Measurements from ENCODE around the gene TTC13. TPM values are rescaled to one million over a fixed set of nuclear protein-coding genes. Genes with fewer than 3 reads are reported as not detected.
A peak's percentile ranks its signal among the peaks of the same experiment; 100 is the strongest.

The TTC13 gene
- total RNA-seq, 4 donors from 2014 or later, result 16.0 to 36.0 (median 22.7) TPM

GRCh38 chr1:230915078-230915477 lies 63.6 kb downstream of the TTC13 start:
- TF ChIP-seq CTCF (IDR thresholded peaks at IDR 0.05 in 4 of 5, conservative IDR thresholded peaks at IDR 0.05 in 1 of 5) (no peak), POLR2A (IDR thresholded peaks at IDR 0.05) (no peak)
- H3K4me1 ChIP-seq, result peaks cover 3 to 7% of the 10 kb centered on the region in 2 donors
- intact Hi-C loops (cut with DNase I; ENCODE audit: low total_unique reads) (loop anchor here (5.0 kb wide), 1 partner anchor 48 kb away; the partner anchor contains the start of gene C1orf198), in situ Hi-C loops (cut with MboI; ENCODE audit: low sequenced_read_pairs in 4 of 4) (loop anchor here in 3 of 4 donors (10.0 to 25.0 kb wide), 3 partner anchors 110 to 300 kb away; no protein-coding TSS in a partner anchor)
- no peaks in the 10 kb centered on the region for H3K27me3 ChIP-seq
- ATAC-seq (no peak), DNase-seq (no peak)
- H3K27ac ChIP-seq, result no peak overlapping the region
- no peaks in the 10 kb centered on the region for H3K9me3 ChIP-seq
- no peak overlapping the region for H3K4me3 ChIP-seq
- peaks cover 0 to 14% of the 10 kb centered on the region in 2 donors for H3K36me3 ChIP-seq

GRCh38 chr1:230913496-230913895 lies 65.2 kb downstream of the TTC13 start:
- Histone ChIP-seq H3K27ac (no peak overlapping the region), H3K36me3 (peaks cover 0 to 9% of the 10 kb centered on the region in 2 donors), H3K4me1 (peaks cover 3 to 9% of the 10 kb centered on the region in 2 donors), H3K27me3 (no peaks in the 10 kb centered on the region), H3K4me3 (no peak overlapping the region), H3K9me3 (no peaks in the 10 kb centered on the region)
- no peak for DNase-seq
- TF ChIP-seq CTCF (IDR thresholded peaks at IDR 0.05 in 4 of 5, conservative IDR thresholded peaks at IDR 0.05 in 1 of 5) (no peak), POLR2A (IDR thresholded peaks at IDR 0.05) (no peak)
- in situ Hi-C loops (cut with MboI; ENCODE audit: low sequenced_read_pairs in 4 of 4) (loop anchor here in 3 of 4 donors (5.0 to 25.0 kb wide), 4 partner anchors 109 to 301 kb away; no protein-coding TSS in a partner anchor), intact Hi-C loops (cut with DNase I; ENCODE audit: low total_unique reads) (no loop called here)
- no peak for ATAC-seq

GRCh38 chr1:230910755-230911117 lies 67.9 kb downstream of the TTC13 start:
- Histone ChIP-seq H3K9me3 (no peaks in the 10 kb centered on the region), H3K27ac (no peak overlapping the region), H3K27me3 (no peaks in the 10 kb centered on the region), H3K36me3 (peaks cover 0 to 23% of the 10 kb centered on the region in 2 donors), H3K4me3 (no peak overlapping the region), H3K4me1 (peaks cover 3 to 9% of the 10 kb centered on the region in 2 donors)
- no peak for DNase-seq
- intact Hi-C loops (cut with DNase I; ENCODE audit: low total_unique reads) (no loop called here), in situ Hi-C loops (cut with MboI; ENCODE audit: low sequenced_read_pairs in 4 of 4) (loop anchor here in 3 of 4 donors (5.0 to 25.0 kb wide), 4 partner anchors 106 to 304 kb away; no protein-coding TSS in a partner anchor)
- no peak for ATAC-seq
- no peak for TF ChIP-seq POLR2A (IDR thresholded peaks at IDR 0.05)

- Histone ChIP-seq H3K4me1 (peaks cover 3 to 9% of the 10 kb centered on the region in 2 donors), H3K36me3 (peaks cover 0 to 25% of the 10 kb centered on the region in 2 donors), H3K27me3 (no peaks in the 10 kb centered on the region), H3K4me3 (no peak overlapping the region), H3K27ac (peak overlapping the region in 1 of 4 donors; percentile 14), H3K9me3 (no peaks in the 10 kb centered on the region)
- intact Hi-C loops (cut with DNase I; ENCODE audit: low total_unique reads) (no loop called here), in situ Hi-C loops (cut with MboI; ENCODE audit: low sequenced_read_pairs in 4 of 4) (loop anchor here in 3 of 4 donors (5.0 to 25.0 kb wide), 4 partner anchors 105 to 305 kb away; no protein-coding TSS in a partner anchor)
- ATAC-seq (peak in 1 of 2 donors; percentile 94), DNase-seq (peak in 1 of 2 donors; percentile 56)
- TF ChIP-seq POLR2A (IDR thresholded peaks at IDR 0.05) (no peak), CTCF (IDR thresholded peaks at IDR 0.05 in 4 of 5, conservative IDR thresholded peaks at IDR 0.05 in 1 of 5) (no peak)
Observed at GRCh38 chr1:230909974-230910754, 68.5 kb downstream of the TTC13 start.
